G401 (cell line): ENCODE data around the gene MLKL. TPM values are rescaled to one million over a fixed set of nuclear protein-coding genes. Genes with fewer than 3 reads are reported as not detected.

Experiments used
- DNase-seq: peaks from one replicate; pipeline ENCODE4 v3.0.0-alpha.2; 2015; ENCODE audit warnings: low spot score
- in situ Hi-C: cut with HindIII; loops from 2 replicates; pipeline ENCODE4 v1.10.0; 2016; ENCODE audit warnings: low sequenced_read_pairs, mixed read lengths
- total RNA-seq: library from RNA; depleted of rRNA; stranded (reverse); fragments of >200 nt; shearing (Covaris generic); gene quantifications from 2 replicates; pipeline ENCODE4 v1.2.3, GENCODE V29; 2014; rRNA removed

MLKL gene
- total RNA-seq, 1 experiment from 2014 or later: not detected

DNA sequence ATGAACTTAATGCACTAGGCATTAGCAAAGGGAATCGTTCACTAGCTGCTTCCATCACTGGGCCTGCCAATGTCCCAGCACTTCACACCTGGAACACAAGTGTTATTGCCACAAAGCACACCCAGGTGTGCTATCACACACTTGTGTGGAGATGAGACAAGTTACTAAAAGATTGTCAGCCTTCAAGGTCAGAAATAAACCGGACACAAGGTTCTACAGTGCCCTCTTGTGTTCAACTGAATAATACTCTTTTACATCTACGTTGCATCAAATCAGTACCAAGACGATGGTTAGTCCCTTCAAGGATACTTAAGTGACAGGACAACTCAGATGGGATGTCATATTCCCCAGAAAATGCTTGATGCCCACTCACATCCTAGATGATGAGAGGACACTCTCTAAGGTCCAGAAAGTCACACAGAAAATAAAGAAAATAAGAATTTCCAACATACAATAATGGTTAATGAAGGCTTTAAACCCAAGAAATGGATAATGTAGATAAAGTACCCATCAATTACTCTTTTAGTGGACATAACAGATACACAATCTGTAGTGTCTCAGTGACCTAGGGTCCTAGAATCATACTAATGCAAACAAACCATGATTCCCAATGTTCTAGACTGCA lies 77.3 kb downstream of the MLKL start:
- peak; percentile 76 for DNase-seq
- in situ Hi-C loops: no loop called here

DNA sequence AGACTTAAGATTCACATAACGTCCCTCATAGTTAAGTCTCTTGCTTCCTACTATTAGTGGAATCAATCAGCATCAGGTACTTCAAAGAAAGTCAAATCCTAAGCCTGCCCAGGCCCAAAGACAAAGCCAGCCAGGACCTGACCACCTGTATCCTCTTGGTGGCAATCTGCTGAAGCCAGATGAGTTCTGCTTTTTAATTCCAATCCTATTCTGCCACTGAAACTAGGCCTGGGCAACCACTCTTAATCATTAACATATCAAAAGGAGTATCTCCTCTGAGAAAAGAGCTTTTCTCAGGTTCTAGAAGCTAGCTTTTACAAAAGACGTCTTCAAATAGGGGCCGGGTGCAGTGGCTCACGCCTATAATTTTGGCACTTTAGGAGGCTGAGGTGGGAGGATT lies 78.7 kb downstream of the MLKL start:
- in situ Hi-C loops: no loop called here
- no peak for DNase-seq

Other genes starting within 250 kb of the MLKL start
- gene GLG1, start 93.7 kb downstream of the MLKL start, total RNA-seq: 47.3 and 78.4 TPM in 2 replicates
- 32.3 and 40.4 TPM in 2 replicates for gene RFWD3, start 34.0 kb downstream of the MLKL start, total RNA-seq
- gene FA2H, start 74.0 kb upstream of the MLKL start, total RNA-seq: not detected in 2 replicates